ENCODE data around the gene DDIT3. TPM values are rescaled to one million over a fixed set of nuclear protein-coding genes. Genes with fewer than 3 reads are reported as not detected.

DDIT3 gene
- total RNA-seq, 2 experiments from 2014 or later: 19.1 to 22.7 TPM

DNA sequence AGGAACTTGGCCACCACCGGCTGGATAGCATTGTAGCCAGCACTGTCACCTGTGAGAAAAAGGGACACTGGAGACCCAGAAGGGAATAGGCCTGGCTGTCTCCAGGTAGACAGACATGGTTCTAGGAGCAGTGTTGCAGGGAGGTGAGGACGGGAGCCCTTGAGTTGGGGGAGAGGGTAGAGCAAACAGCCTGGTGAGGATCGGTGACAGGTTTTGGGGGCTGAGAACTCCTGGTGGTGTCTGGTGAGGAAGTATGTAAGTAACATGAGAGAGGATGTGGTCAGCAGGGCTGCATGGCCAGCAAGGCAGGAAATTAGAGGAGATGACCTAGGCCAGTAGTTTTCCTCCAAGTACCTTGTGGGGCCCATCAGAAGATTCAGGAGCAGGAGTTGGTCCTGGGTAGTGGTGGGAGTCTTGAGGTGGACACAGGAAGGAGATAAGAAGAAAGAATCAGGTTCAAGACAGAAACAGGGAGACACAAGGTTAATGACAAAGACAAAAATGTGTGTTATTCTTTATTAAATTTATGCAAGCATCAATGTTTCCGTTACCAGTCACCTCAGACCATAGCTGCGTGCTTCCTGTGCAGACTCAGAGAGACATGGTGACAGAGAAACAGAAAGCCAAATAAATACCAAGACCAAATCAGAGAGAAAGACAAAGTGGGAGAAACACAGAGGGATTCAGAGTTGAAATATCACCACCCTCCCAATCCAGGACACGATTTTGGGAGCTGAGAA lies 40.8 kb downstream of the DDIT3 start, which contains the start of gene ARHGAP9:
Gene ARHGAP9 (minus strand): TSS at position 491 of the 740 bp plus-strand sequence. CDS start 460 bp downstream, at position 31.
- ChIA-PET POLR2A (interaction anchor here (0.6 to 7.9 kb wide), 17 partner anchors 9 to 833 kb away, joined by 3 to 72 read pairs (median 4); partner anchors contain the start of genes DCTN2, DDIT3, GLI1 and MARS1), CTCF (interaction anchor here (0.8 to 15.2 kb wide), 5 partner anchors 18 to 105 kb away, joined by 3 to 204 read pairs (median 3); partner anchors contain the start of genes GLI1 and INHBC)
- Mint-ChIP-seq H3K4me3 (peak within 1 kb of the TSS; percentile 89), H3K27ac (peak within 1 kb of the TSS; percentile 100), H3K9me3 (no peaks in the 10 kb centered on the region), H3K27me3 (no peaks in the 10 kb centered on the region), H3K4me1 (peaks cover 53% of the 10 kb centered on the region), H3K36me3 (ENCODE audit: low read depth) (peaks cover 48% of the 10 kb centered on the region)
- peak; percentile 73 for DNase-seq

- Mint-ChIP-seq H3K4me1 (peaks cover 58% of the 10 kb centered on the region), H3K27me3 (no peaks in the 10 kb centered on the region), H3K36me3 (ENCODE audit: low read depth) (peaks cover 54% of the 10 kb centered on the region), H3K4me3 (peak overlapping the region; percentile 89), H3K27ac (peak overlapping the region; percentile 100), H3K9me3 (no peaks in the 10 kb centered on the region)
- no peak for DNase-seq
- ChIA-PET POLR2A (interaction anchor here (0.9 to 7.9 kb wide), 8 partner anchors 10 to 304 kb away, joined by 3 to 72 read pairs (median 9); partner anchors contain the start of genes DCTN2, DDIT3, GLI1 and MARS1), CTCF (interaction anchor here (1.0 to 15.2 kb wide), 2 partner anchors 17 to 26 kb away, joined by 4 to 204 read pairs; partner anchors contain the start of gene GLI1)
These were observed 41.3 kb downstream of the DDIT3 start for GRCh38 chr12:57479043-57479375.

- CTCF ChIA-PET: interaction anchor here (0.8 to 15.2 kb wide), 7 partner anchors 10 to 48 kb away, joined by 4 to 204 read pairs (median 7); partner anchors contain the start of genes GLI1 and MARS1
- peak; percentile 62 for DNase-seq
- peak overlapping the region; percentile 100 for H3K27ac Mint-ChIP-seq
- H3K27me3 Mint-ChIP-seq: no peaks in the 10 kb centered on the region
- peaks cover 61% of the 10 kb centered on the region for H3K36me3 Mint-ChIP-seq (ENCODE audit: low read depth)
- H3K4me3 Mint-ChIP-seq: peak overlapping the region; percentile 89
- POLR2A ChIA-PET: interaction anchor here (0.6 to 7.9 kb wide), 15 partner anchors 11 to 399 kb away, joined by 3 to 72 read pairs (median 5); partner anchors contain the start of genes DDIT3, GLI1, MARS1 and NEMP1
- no peaks in the 10 kb centered on the region for H3K9me3 Mint-ChIP-seq
- peaks cover 59% of the 10 kb centered on the region for H3K4me1 Mint-ChIP-seq
These were observed 42.3 kb downstream of the DDIT3 start for GRCh38 chr12:57477710-57478681.

DNA sequence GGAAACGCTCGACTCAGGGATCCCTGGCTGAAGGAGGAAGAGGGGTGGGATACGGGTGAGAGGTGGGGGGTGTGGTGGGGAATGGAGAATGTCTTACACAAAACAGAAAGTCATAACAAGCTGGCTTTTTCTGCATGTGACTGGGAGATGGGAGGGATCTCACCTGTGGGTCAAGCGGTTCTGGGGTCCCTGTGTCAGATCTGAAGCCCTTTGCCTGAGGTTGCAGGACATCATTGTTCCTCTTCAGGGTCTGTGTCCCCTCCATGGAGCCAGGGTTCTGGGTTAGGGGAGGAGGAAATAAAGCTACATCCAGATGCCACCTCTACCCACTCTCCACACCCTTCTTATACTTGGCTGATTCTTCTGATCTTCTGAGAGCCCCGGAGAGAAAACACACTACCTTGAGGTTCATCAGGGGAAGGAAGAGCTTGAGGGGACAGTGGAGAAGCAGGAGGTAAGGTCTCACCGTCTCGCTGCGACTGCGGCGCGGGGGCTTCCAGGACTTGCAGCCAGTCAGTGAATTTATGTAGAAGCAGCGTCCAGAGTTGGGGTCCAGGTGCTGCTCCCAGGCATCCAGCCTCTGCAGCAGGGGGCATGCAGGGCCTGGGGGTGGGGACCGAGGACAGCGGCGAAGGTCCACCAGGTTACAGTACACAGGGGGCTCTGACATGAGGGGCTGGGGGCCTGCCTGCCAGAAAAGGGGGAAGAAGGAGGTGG lies 43.2 kb downstream of the DDIT3 start:
- Mint-ChIP-seq H3K4me1 (peaks cover 62% of the 10 kb centered on the region), H3K4me3 (peak overlapping the region; percentile 89), H3K27ac (peak overlapping the region; percentile 100), H3K9me3 (no peaks in the 10 kb centered on the region), H3K36me3 (ENCODE audit: low read depth) (peaks cover 69% of the 10 kb centered on the region), H3K27me3 (no peaks in the 10 kb centered on the region)
- ChIA-PET CTCF (interaction anchor here (0.7 to 15.2 kb wide), 15 partner anchors 9 to 263 kb away, joined by 3 to 204 read pairs (median 5); partner anchors contain the start of genes GLI1, INHBE and MARS1), POLR2A (interaction anchor here (0.6 to 7.9 kb wide), 14 partner anchors 11 to 421 kb away, joined by 3 to 72 read pairs (median 4); partner anchors contain the start of genes DDIT3, GLI1, MARS1 and NEMP1)
- DNase-seq: no peak

- H3K27me3 Mint-ChIP-seq: no peaks in the 10 kb centered on the region
- CTCF ChIA-PET: interaction anchor here (0.6 to 15.2 kb wide), 15 partner anchors 8 to 262 kb away, joined by 3 to 204 read pairs (median 5); partner anchors contain the start of genes GLI1, INHBE and MARS1
- peaks cover 71% of the 10 kb centered on the region for H3K36me3 Mint-ChIP-seq (ENCODE audit: low read depth)
- POLR2A ChIA-PET: interaction anchor here (0.9 to 7.9 kb wide), 11 partner anchors 10 to 420 kb away, joined by 3 to 72 read pairs (median 5); partner anchors contain the start of genes DDIT3, GLI1 and MARS1
- DNase-seq: peak; percentile 86
- no peaks in the 10 kb centered on the region for H3K9me3 Mint-ChIP-seq
- H3K27ac Mint-ChIP-seq: peak overlapping the region; percentile 100
- peak overlapping the region; percentile 89 for H3K4me3 Mint-ChIP-seq
- H3K4me1 Mint-ChIP-seq: peaks cover 57% of the 10 kb centered on the region
These were observed 43.9 kb downstream of the DDIT3 start for GRCh38 chr12:57476162-57476992.

DNA sequence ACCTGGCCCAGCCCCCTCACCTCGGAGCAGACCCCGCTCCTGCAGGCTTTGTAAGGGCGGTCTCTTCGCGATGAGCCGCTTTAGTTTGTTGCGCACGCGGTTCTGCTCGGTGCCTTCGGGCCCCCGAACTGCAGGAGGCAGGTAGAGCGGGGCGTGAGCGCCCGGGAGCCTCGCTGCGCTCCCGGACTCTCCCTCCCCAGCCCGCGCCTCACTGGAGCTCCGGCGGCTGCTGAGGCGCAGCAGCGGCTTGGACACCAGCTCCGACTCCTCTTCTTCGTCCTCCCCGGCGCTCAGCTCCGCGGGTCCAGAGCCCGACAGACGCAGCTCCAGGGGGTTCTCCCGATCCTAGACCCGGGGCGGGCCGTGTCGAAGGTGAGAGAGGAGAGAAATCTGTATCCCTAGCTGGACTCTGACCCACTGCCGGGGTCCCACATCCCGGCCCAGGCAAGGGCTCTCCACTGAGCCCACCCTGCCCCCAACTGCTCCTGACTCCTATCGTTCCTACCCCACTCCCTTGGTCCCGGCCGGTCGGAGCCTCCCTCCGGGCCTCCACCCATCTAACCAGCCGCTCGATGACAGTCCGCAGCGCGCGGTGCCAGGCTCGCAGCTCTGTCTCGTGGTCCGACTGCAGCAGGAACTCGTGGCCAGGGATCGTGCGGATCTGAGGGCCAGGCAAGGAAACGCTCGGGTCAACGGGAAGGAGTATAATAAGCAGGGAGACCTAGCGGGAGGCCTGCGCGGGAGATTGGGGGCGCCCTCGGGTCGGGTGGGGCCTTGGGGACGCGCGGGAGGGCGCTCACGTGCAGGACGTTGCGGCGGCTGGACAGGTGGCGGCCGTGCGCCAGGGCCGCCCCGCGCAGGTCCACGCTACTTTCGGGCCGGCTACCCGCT lies 44.8 kb downstream of the DDIT3 start:
- no peak for DNase-seq
- H3K9me3 Mint-ChIP-seq: no peaks in the 10 kb centered on the region
- ChIA-PET CTCF (interaction anchor here (1.0 to 15.2 kb wide), 7 partner anchors 13 to 190 kb away, joined by 3 to 204 read pairs (median 7); partner anchors contain the start of genes GLI1 and MARS1), POLR2A (interaction anchor here (0.9 to 7.9 kb wide), 9 partner anchors 10 to 71 kb away, joined by 3 to 72 read pairs (median 7); partner anchors contain the start of genes DCTN2, DDIT3 and GLI1)
- H3K27me3 Mint-ChIP-seq: no peaks in the 10 kb centered on the region
- peak overlapping the region; percentile 100 for H3K27ac Mint-ChIP-seq
- H3K4me3 Mint-ChIP-seq: peak overlapping the region; percentile 89
- H3K4me1 Mint-ChIP-seq: peaks cover 50% of the 10 kb centered on the region
- H3K36me3 Mint-ChIP-seq (ENCODE audit: low read depth): peaks cover 71% of the 10 kb centered on the region

DNA sequence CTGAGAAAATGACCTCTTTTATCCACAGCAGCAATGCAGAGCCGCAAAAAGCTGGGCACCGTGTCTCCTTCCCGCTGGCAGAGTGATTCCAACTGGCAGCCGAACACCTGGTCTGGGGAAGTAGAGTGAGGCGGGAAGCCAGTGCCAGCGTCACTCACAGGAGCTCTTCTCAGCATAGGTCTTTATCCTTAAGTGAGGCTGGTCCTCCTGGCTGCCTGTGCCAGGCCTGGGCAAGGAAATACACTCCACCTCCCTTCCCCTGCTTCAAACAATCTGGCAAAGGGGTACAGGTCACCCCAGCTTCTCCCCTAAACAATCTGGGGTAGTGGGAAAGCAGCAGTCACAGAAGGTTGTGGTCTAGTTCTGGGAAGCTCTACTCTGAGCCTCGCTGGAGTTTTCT lies 45.5 kb downstream of the DDIT3 start:
- POLR2A ChIA-PET: interaction anchor here (0.9 to 7.9 kb wide), 6 partner anchors 9 to 72 kb away, joined by 3 to 72 read pairs (median 6); partner anchors contain the start of genes DCTN2, DDIT3 and GLI1
- Mint-ChIP-seq H3K9me3 (no peaks in the 10 kb centered on the region), H3K36me3 (ENCODE audit: low read depth) (peaks cover 71% of the 10 kb centered on the region)

GRCh38 chr12:57474430-57474829 lies 45.9 kb downstream of the DDIT3 start:
- no peaks in the 10 kb centered on the region for H3K9me3 Mint-ChIP-seq
- peak overlapping the region; percentile 58 for H3K4me3 Mint-ChIP-seq
- peaks cover 42% of the 10 kb centered on the region for H3K4me1 Mint-ChIP-seq
- ChIA-PET POLR2A (interaction anchor here (0.9 to 7.9 kb wide), 6 partner anchors 9 to 72 kb away, joined by 3 to 72 read pairs (median 6); partner anchors contain the start of genes DCTN2, DDIT3 and GLI1), CTCF (interaction anchor here (1.0 to 15.2 kb wide), 3 partner anchors 12 to 245 kb away, joined by 3 to 204 read pairs (median 3); partner anchors contain the start of genes GLI1 and SHMT2)
- no peak for DNase-seq
- H3K27me3 Mint-ChIP-seq: no peaks in the 10 kb centered on the region
- H3K27ac Mint-ChIP-seq: no peak overlapping the region
- peaks cover 71% of the 10 kb centered on the region for H3K36me3 Mint-ChIP-seq (ENCODE audit: low read depth)

More for the DNA sequence above, 45.5 kb downstream of the DDIT3 start:
- Mint-ChIP-seq H3K27me3 (no peaks in the 10 kb centered on the region), H3K4me3 (peak overlapping the region; percentile 58), H3K4me1 (peaks cover 44% of the 10 kb centered on the region), H3K27ac (no peak overlapping the region)
- DNase-seq: no peak
- CTCF ChIA-PET: interaction anchor here (1.0 to 15.2 kb wide), 3 partner anchors 13 to 246 kb away, joined by 3 to 204 read pairs (median 3); partner anchors contain the start of genes GLI1 and SHMT2

GRCh38 chr12:57473886-57474285 lies 46.4 kb downstream of the DDIT3 start:
- peaks cover 37% of the 10 kb centered on the region for H3K4me1 Mint-ChIP-seq
- no peak for DNase-seq
- no peak overlapping the region for H3K27ac Mint-ChIP-seq
- no peaks in the 10 kb centered on the region for H3K27me3 Mint-ChIP-seq
- ChIA-PET POLR2A (interaction anchor here (1.3 to 7.9 kb wide), 4 partner anchors 8 to 46 kb away, joined by 3 to 72 read pairs (median 6); partner anchors contain the start of genes DDIT3 and GLI1), CTCF (interaction anchor here (0.7 to 15.2 kb wide), 4 partner anchors 12 to 245 kb away, joined by 3 to 204 read pairs (median 4); partner anchors contain the start of genes GLI1 and SHMT2)
- peak overlapping the region; percentile 58 for H3K4me3 Mint-ChIP-seq
- peaks cover 74% of the 10 kb centered on the region for H3K36me3 Mint-ChIP-seq (ENCODE audit: low read depth)
- no peaks in the 10 kb centered on the region for H3K9me3 Mint-ChIP-seq

All from activated CD4-positive, alpha-beta memory T cell treated with anti-CD3 and anti-CD28 coated beads, Interleukin-2, amount 10 ng/mL, durations not matched to agents 7 days and 5 days (primary cell).